D721Med (cell line): ENCODE measurements around the gene CNNM3.

Experiments used
- DNase-seq: peaks from one replicate; pipeline ENCODE4 v3.0.0; 2011; ENCODE audit warnings: low spot score; ENCODE audit not compliant: insufficient read length
- FAIRE-seq: peaks from 2 replicates; lab custom pipeline; 2011; peaks lifted over from hg19 to GRCh38; lab: Jason Lieb, UNC
- CTCF ChIP-seq: IDR thresholded peaks from 2 replicates; pipeline ENCODE4 v1.5.1; 2012; ENCODE audit warnings: mild to moderate bottlenecking, control low read depth; ENCODE audit not compliant: insufficient read depth; ENCODE audit errors: missing control alignments

Gene CNNM3

GRCh38 chr2:96863575-96864342 lies 47.7 kb downstream of the CNNM3 start:
- DNase-seq (no peak), FAIRE-seq (no peak)
- TF ChIP-seq CTCF: no peak

DNA sequence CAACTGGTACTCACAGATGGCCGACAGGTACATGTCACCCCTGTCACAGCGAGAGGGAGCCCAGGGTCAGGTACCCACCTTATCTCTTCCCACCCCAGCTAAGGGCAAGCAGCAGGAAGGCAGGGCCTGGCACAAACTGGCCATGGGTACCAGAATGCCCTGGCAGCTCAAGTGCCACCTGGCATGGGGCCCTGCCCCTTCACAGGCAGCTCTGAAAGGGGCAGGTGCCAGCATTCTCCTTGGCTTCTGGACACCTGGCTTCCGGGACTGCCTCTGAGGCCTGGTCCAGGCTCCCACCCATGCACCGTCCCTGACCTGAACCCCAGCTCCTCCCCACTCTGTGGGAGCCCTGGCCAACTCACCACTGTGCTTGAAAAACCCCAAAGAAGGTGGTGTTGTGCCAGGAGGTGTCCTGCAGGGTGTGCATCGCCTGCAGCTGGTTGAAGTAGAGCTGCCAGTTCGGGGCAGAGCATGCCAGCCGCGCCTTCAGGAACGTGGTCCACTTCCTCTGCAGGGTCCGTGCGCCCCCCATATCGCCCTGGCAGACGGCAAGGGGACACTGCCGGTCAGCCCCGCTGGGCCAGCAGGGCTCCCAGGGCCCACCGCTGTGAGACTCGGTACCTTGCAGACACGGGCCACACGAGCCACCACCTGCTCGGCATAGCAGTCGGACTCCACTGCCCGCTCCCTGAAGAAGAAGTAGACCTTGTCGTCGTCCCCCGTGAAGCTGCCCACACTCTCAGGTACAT lies 48.4 kb downstream of the CNNM3 start:
- no peak for DNase-seq
- TF ChIP-seq CTCF: no peak
- FAIRE-seq: no peak

- DNase-seq (no peak), FAIRE-seq (no peak)
- TF ChIP-seq CTCF: no peak
Observed at GRCh38 chr2:96865654-96866053, 49.6 kb downstream of the CNNM3 start.

DNA sequence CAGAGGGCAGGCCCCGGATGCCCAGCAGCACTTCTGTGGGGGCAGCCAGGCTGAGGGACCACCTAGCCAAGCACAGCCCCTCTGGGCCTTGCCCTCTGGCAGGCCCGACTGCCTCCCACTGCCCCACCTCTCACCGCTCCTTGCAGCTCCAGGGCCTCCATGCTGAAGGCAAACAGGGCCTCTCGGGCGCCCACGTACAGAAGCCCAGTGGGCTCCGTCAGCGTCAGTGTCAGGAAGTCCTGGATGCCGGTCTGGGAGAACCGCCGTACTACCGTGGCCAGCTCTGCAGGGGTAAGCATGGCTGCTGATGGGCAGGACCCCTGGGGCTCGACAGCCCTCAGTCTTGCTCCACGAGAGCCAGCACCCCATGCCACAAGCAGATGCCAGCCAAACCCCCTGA lies 50.1 kb downstream of the CNNM3 start:
- no peak for TF ChIP-seq CTCF
- FAIRE-seq: no peak

DNA sequence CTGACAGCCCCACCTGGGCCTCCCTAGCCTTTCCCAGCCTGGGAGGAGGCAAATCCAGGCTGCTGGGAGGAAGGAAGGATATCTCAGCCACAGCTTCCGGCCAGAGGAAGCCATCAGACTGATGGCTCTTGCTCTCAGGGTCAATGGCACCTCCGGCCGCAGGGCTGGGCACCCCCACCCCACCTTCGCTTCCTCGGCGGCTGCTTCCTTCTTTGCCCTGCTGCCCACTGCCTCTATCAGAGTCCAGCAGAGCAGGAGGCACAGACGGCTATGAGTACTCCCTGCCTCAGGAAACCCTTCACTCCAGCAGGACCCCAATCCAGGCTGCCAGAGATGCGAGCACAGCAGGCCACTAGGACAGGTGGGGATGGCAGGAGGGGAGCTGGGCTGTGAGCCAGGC lies 50.5 kb downstream of the CNNM3 start:
- no peak for TF ChIP-seq CTCF
- no peak for DNase-seq
- no peak for FAIRE-seq

More for the DNA sequence above, 50.1 kb downstream of the CNNM3 start:
- DNase-seq: no peak

- no peak for DNase-seq
- no peak for FAIRE-seq
- TF ChIP-seq CTCF: no peak
Observed at GRCh38 chr2:96866986-96867755, 51.1 kb downstream of the CNNM3 start.
